ENCODE data around the gene MAP4K2.

- TF ChIP-seq CTCF (IDR thresholded peaks at IDR 0.05) (no peak), POLR2AphosphoS5 (IDR thresholded peaks at IDR 0.05) (no peak), POLR2A (IDR thresholded peaks at IDR 0.05) (no peak)
Observed at GRCh38 chr11:64799256-64799622, 3.8 kb downstream of the MAP4K2 start.

Data from stomach (tissue), 4 donors.